Activated CD8-positive, alpha-beta T cell treated with anti-CD3 and anti-CD28 coated beads for 36 hours (primary cell): Measurements from ENCODE around the gene IFNL2. TPM values are rescaled to one million over a fixed set of nuclear protein-coding genes. Genes with fewer than 3 reads are reported as not detected.

Experiments
- ATAC-seq: fragments of 200-7000 bp; cut with Tn5 transposase; one replicate; pipeline ENCODE4 v1.10.0; 2021; ENCODE audit warnings: mild to moderate bottlenecking, moderate library complexity
- CTCF ChIA-PET: fragments of 350-600 bp; sonication (Branson Sonifier 250); formaldehyde crosslinking; loops from one replicate; lab custom pipeline; 2021; ENCODE audit warnings: antibody characterized with exemption; lab: Charles Lee
- POLR2A ChIA-PET: fragments of 350-600 bp; sonication (Branson Sonifier 250); formaldehyde crosslinking; loops from one replicate; lab custom pipeline; 2021; ENCODE audit warnings: antibody characterized with exemption; lab: Charles Lee
- DNase-seq: peaks from one replicate; pipeline ENCODE4 v3.0.0-alpha.2; 2020
- H3K27ac Mint-ChIP-seq: one replicate; pipeline ENCODE4 v1.8.0; 2021; ENCODE audit warnings: mild to moderate bottlenecking, mixed read lengths
- H3K27me3 Mint-ChIP-seq: one replicate; pipeline ENCODE4 v1.8.0; 2021; ENCODE audit warnings: mixed read lengths
- H3K36me3 Mint-ChIP-seq: one replicate; pipeline ENCODE4 v1.8.0; 2021; ENCODE audit warnings: low read depth, mixed read lengths
- H3K4me1 Mint-ChIP-seq: one replicate; pipeline ENCODE4 v1.8.0; 2021; ENCODE audit warnings: low read depth, mixed read lengths
- H3K4me3 Mint-ChIP-seq: one replicate; pipeline ENCODE4 v1.8.0; 2021; ENCODE audit warnings: mild to moderate bottlenecking, moderate library complexity, mixed read lengths
- H3K9me3 Mint-ChIP-seq: one replicate; pipeline ENCODE4 v1.8.0; 2021; ENCODE audit warnings: mixed read lengths
- intact Hi-C: fragments of 100-400 bp; cut with micrococcal nuclease; formaldehyde crosslinking; loops from one replicate; pipeline ENCODE4 v1.10.0; 2022
- total RNA-seq, 2 experiments: library from RNA; stranded (reverse); gene quantifications; one replicate each; pipeline ENCODE4 v1.2.3, GENCODE V29; 2021
- TF ChIP-seq, protein P1 (sequence below): fragments of 200-600 bp; IDR thresholded peaks from one replicate; pipeline ENCODE4 v1.8.0; 2022; ENCODE audit warnings: antibody characterized with exemption, mild to moderate bottlenecking

The IFNL2 gene
- total RNA-seq, 2 experiments from 2014 or later, result not detected

- ATAC-seq, result no peak
- H3K27me3 Mint-ChIP-seq, result no peaks in the 10 kb centered on the region
- peaks cover 5% of the 10 kb centered on the region for H3K4me1 Mint-ChIP-seq
- TF ChIP-seq, protein P1, sequence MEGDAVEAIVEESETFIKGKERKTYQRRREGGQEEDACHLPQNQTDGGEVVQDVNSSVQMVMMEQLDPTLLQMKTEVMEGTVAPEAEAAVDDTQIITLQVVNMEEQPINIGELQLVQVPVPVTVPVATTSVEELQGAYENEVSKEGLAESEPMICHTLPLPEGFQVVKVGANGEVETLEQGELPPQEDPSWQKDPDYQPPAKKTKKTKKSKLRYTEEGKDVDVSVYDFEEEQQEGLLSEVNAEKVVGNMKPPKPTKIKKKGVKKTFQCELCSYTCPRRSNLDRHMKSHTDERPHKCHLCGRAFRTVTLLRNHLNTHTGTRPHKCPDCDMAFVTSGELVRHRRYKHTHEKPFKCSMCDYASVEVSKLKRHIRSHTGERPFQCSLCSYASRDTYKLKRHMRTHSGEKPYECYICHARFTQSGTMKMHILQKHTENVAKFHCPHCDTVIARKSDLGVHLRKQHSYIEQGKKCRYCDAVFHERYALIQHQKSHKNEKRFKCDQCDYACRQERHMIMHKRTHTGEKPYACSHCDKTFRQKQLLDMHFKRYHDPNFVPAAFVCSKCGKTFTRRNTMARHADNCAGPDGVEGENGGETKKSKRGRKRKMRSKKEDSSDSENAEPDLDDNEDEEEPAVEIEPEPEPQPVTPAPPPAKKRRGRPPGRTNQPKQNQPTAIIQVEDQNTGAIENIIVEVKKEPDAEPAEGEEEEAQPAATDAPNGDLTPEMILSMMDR, result no peak
- H3K36me3 Mint-ChIP-seq, result no peaks in the 10 kb centered on the region
- no peaks in the 10 kb centered on the region for H3K9me3 Mint-ChIP-seq
- POLR2A ChIA-PET, result interaction anchor here (0.6 kb wide), 1 partner anchor 9 kb away, joined by 3 read pairs; no protein-coding TSS in a partner anchor
- CTCF ChIA-PET, result interaction anchor here (1.3 kb wide), 1 partner anchor 72 kb away, joined by 5 read pairs; no protein-coding TSS in a partner anchor
- intact Hi-C loops, result no loop called here
- H3K27ac Mint-ChIP-seq, result no peak overlapping the region
- DNase-seq, result no peak
- H3K4me3 Mint-ChIP-seq, result no peak overlapping the region
Measured at GRCh38 chr19:39254531-39255345, 13.5 kb upstream of the IFNL2 start.

DNA sequence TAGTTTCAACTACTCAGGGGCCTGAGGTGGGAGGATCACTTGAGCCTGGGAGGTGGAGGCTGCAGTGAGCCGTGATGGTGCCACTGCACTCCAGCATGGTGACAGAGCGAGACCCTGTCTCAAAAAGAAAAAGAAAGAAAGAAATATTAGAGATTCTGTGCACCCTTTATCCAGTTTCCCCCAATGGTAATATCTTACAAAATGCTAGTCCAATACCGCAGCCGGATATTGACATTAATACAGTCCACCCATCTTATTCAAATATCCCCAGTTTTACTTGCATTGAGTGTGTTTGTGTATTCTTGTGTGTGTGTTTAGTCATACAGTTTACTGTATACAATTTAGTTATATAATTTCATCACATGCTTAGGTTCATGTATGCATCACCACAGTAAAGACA, 11.0 kb upstream of the IFNL2 start:
- Mint-ChIP-seq H3K36me3 (no peaks in the 10 kb centered on the region), H3K27me3 (peaks cover 2% of the 10 kb centered on the region), H3K4me3 (no peak overlapping the region), H3K9me3 (no peaks in the 10 kb centered on the region), H3K4me1 (peaks cover 5% of the 10 kb centered on the region), H3K27ac (no peak overlapping the region)
- DNase-seq, result no peak
- no peak for ATAC-seq
- CTCF ChIA-PET, result interaction anchor here (1.3 kb wide), 1 partner anchor 135 kb away, joined by 3 read pairs; no protein-coding TSS in a partner anchor
- TF ChIP-seq, protein P1, result no peak
- POLR2A ChIA-PET, result no interaction called here
- intact Hi-C loops, result no loop called here

GRCh38 chr19:39261704-39262103, 6.5 kb upstream of the IFNL2 start:
- intact Hi-C loops, result no loop called here
- TF ChIP-seq, protein P1, result no peak
- POLR2A ChIA-PET, result interaction anchor here (0.9 kb wide), 1 partner anchor 15 kb away, joined by 3 read pairs; no protein-coding TSS in a partner anchor

DNA sequence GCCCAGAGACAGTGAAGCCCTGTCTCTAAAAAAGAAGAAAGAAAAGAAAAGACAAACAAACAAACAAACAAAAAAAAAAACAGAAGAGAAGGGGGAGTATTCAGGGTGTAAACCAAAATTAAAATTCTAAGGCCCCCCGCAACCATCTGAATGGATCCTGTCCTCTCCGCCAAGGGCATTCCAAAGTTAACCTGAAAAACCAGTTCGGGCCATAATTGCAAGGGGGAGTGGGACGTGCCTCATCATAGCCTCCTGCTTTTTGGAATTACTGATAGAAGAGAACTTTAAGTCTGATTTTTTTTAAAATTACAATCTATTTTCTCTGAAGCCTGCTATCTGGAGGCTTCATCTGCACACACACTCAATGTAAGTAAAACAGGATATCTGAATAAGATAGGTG, 5.7 kb upstream of the IFNL2 start:
- CTCF ChIA-PET, result interaction anchor here (1.0 kb wide), 1 partner anchor 10 kb away, joined by 3 read pairs; no protein-coding TSS in a partner anchor
- ATAC-seq, result no peak
- POLR2A ChIA-PET, result interaction anchor here (0.5 kb wide), 1 partner anchor 274 kb away, joined by 3 read pairs; no protein-coding TSS in a partner anchor
- DNase-seq, result no peak
- H3K4me1 Mint-ChIP-seq, result peaks cover 7% of the 10 kb centered on the region
- intact Hi-C loops, result no loop called here
- TF ChIP-seq, protein P1, result no peak
- peaks cover 31% of the 10 kb centered on the region for H3K27me3 Mint-ChIP-seq
- H3K4me3 Mint-ChIP-seq, result no peak overlapping the region
- no peaks in the 10 kb centered on the region for H3K9me3 Mint-ChIP-seq
- H3K27ac Mint-ChIP-seq, result no peak overlapping the region
- no peaks in the 10 kb centered on the region for H3K36me3 Mint-ChIP-seq

More at GRCh38 chr19:39261704-39262103, 6.5 kb upstream of the IFNL2 start:
- Mint-ChIP-seq H3K36me3 (no peaks in the 10 kb centered on the region), H3K9me3 (no peaks in the 10 kb centered on the region), H3K4me3 (no peak overlapping the region), H3K4me1 (peaks cover 7% of the 10 kb centered on the region), H3K27me3 (peaks cover 31% of the 10 kb centered on the region), H3K27ac (no peak overlapping the region)
- no peak for ATAC-seq
- no peak for DNase-seq
- CTCF ChIA-PET, result interaction anchor here (1.0 kb wide), 2 partner anchors 9 to 66 kb away, joined by 3 read pairs; no protein-coding TSS in a partner anchor

DNA sequence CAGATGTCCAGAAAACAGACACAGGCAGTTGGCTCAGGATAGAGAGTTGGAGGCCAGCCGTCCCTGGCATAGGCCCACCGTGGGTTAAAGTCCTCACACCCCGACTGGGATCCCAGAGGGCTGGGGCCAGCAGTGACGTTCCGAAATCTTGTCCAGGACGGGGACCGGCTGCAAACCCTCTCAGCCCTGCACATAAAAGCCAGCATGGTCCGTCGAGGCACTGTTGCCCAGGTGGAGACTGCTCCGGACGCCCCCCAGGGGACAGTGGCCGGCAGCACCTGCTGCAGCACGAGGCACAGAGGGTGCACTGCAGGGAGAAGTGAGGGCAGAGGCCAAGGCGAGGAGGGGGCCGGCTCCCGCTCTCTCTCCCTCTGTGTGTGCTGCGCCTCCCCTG, 4.3 kb upstream of the IFNL2 start:
- peaks cover 31% of the 10 kb centered on the region for H3K27me3 Mint-ChIP-seq
- no peaks in the 10 kb centered on the region for H3K9me3 Mint-ChIP-seq
- intact Hi-C loops, result no loop called here
- TF ChIP-seq, protein P1, result no peak
- CTCF ChIA-PET, result no interaction called here
- POLR2A ChIA-PET, result no interaction called here
- no peak overlapping the region for H3K4me3 Mint-ChIP-seq
- no peak overlapping the region for H3K27ac Mint-ChIP-seq
- ATAC-seq (no peak), DNase-seq (no peak)
- no peaks in the 10 kb centered on the region for H3K36me3 Mint-ChIP-seq
- peaks cover 2% of the 10 kb centered on the region for H3K4me1 Mint-ChIP-seq
